Activated gamma-delta T cell treated with Interleukin-2 at 50 U/mL for 16 hours (primary cell): ENCODE measurements around the gene TNN.
"Not testable (repeated sequence)": the region's sequence is repeated elsewhere in the genome, so short reads cannot be mapped to it uniquely, and the experiment has no call there.

ENCODE experiments used
- DNase-seq: peaks from one replicate; pipeline ENCODE4 v3.0.0-alpha.2; 2020

Gene TNN

GRCh38 chr1:175071276-175071943 lies 3.8 kb downstream of the TNN start:
- DNase-seq, result no peak

- DNase-seq, result no peak
Measured at GRCh38 chr1:175072099-175072951, 4.7 kb downstream of the TNN start.

GRCh38 chr1:175073061-175073460 lies 5.4 kb downstream of the TNN start:
- DNase-seq, result no peak

GRCh38 chr1:175073633-175074032 lies 6.0 kb downstream of the TNN start:
- DNase-seq, result no peak

- DNase-seq, result no peak
Measured at GRCh38 chr1:175075572-175076568, 8.2 kb downstream of the TNN start.

GRCh38 chr1:175077356-175078030 lies 9.9 kb downstream of the TNN start:
- DNase-seq, result no peak

- no peak for DNase-seq
Measured at GRCh38 chr1:175078629-175079028, 11.0 kb downstream of the TNN start.

- DNase-seq, result no peak
Measured at GRCh38 chr1:175079338-175079737, 11.7 kb downstream of the TNN start.

- DNase-seq, result no peak
Measured at GRCh38 chr1:175080030-175080429, 12.4 kb downstream of the TNN start.

GRCh38 chr1:175081983-175082382 lies 14.3 kb downstream of the TNN start:
- DNase-seq, result no peak

- no peak for DNase-seq
Measured at GRCh38 chr1:175088525-175088951, 20.9 kb downstream of the TNN start.

- DNase-seq, result no peak
Measured at GRCh38 chr1:175089136-175089718, 21.6 kb downstream of the TNN start.

GRCh38 chr1:175090780-175091179 lies 23.1 kb downstream of the TNN start:
- no peak for DNase-seq

- DNase-seq, result no peak
Measured at GRCh38 chr1:175094626-175095025, 27.0 kb downstream of the TNN start.

GRCh38 chr1:175095069-175095468 lies 27.4 kb downstream of the TNN start:
- no peak for DNase-seq

- no peak for DNase-seq
Measured at GRCh38 chr1:175095978-175096607, 28.5 kb downstream of the TNN start.

GRCh38 chr1:175097361-175097760 lies 29.7 kb downstream of the TNN start:
- DNase-seq, result no peak

GRCh38 chr1:175099916-175100315 lies 32.3 kb downstream of the TNN start:
- DNase-seq, result no peak

- DNase-seq, result not testable (repeated sequence)
Measured at GRCh38 chr1:175102166-175102565, 34.5 kb downstream of the TNN start.

- DNase-seq, result not testable (repeated sequence)
Measured at GRCh38 chr1:175106536-175106935, 38.9 kb downstream of the TNN start.

- not testable (repeated sequence) for DNase-seq
Measured at GRCh38 chr1:175108331-175108820, 40.7 kb downstream of the TNN start.
